ENCODE data around the gene ADI1. TPM values are rescaled to one million over a fixed set of nuclear protein-coding genes. Genes with fewer than 3 reads are reported as not detected.
"Not testable (repeated sequence)": the region's sequence is repeated elsewhere in the genome, so short reads cannot be mapped to it uniquely, and the experiment has no call there.

Gene ADI1
- total RNA-seq, 5 donors from 2014 or later (not counting 1 experiment from before 2014, with no cell fraction given) = 20.9 to 29.0 (median 28.3) TPM

- Histone ChIP-seq H3K4me3 (ENCODE audit: control insufficient read depth in 1 of 2, extremely low read depth in 1 of 2, low read length in 1 of 2) (no peak overlapping the region), H3K36me3 (ENCODE audit: control insufficient read depth in 2 of 2, extremely low read depth in 1 of 2, insufficient read depth in 1 of 2, low read length in 1 of 2) (peaks cover 15 to 48% of the 10 kb centered on the region in 2 donors), H3K27me3 (replicated peaks in 1 of 2; ENCODE audit: control insufficient read depth in 2 of 2, extremely low read depth in 1 of 2, insufficient read depth in 2 of 2, low read length in 1 of 2) (no peaks in the 10 kb centered on the region), H3K9me3 (no peaks in the 10 kb centered on the region), H3K27ac (ENCODE audit: low read length) (no peak overlapping the region), H3K4me1 (ENCODE audit: control insufficient read depth in 1 of 2, extremely low read depth in 1 of 2, insufficient read depth in 2 of 2, low read length in 2 of 2) (peaks cover 6 to 8% of the 10 kb centered on the region in 2 experiments)
- no peak for ATAC-seq (replicated peaks in 1 of 4)
- Mint-ChIP-seq H3K9me3 (no peaks in the 10 kb centered on the region), H3K36me3 (peaks cover 30% of the 10 kb centered on the region), H3K27me3 (no peaks in the 10 kb centered on the region), H3K4me3 (no peak overlapping the region), H3K27ac (no peak overlapping the region), H3K4me1 (peaks cover 10 to 12% (median 10%) of the 10 kb centered on the region in 3 donors)
- ChIA-PET CTCF (no interaction called here), POLR2A (no interaction called here)
- no peak for DNase-seq
- 96% methylated on average over 23 of the region's 25 CpGs for WGBS (ENCODE audit: insufficient coverage)
Observed at GRCh38 chr2:3459185-3460015, 59.9 kb downstream of the ADI1 start.

GRCh38 chr2:3458396-3459184, 60.7 kb downstream of the ADI1 start:
- H3K4me1 Mint-ChIP-seq = peaks cover 10 to 12% (median 10%) of the 10 kb centered on the region in 3 donors
- CTCF ChIA-PET = interaction anchor here in 1 of 2 donors (0.6 kb wide), 1 partner anchor 1492 kb away, joined by 3 read pairs; no protein-coding TSS in a partner anchor
- DNase-seq (no peak), ATAC-seq (replicated peaks in 1 of 4) (no peak)
- no peaks in the 10 kb centered on the region for H3K9me3 ChIP-seq
- no peak overlapping the region for H3K4me3 Mint-ChIP-seq
- POLR2A ChIA-PET = no interaction called here
- 96% methylated on average over 8 of the region's 10 CpGs for WGBS (ENCODE audit: insufficient coverage)
- H3K9me3 Mint-ChIP-seq = no peaks in the 10 kb centered on the region
- H3K4me3 ChIP-seq (ENCODE audit: control insufficient read depth in 1 of 2, extremely low read depth in 1 of 2, low read length in 1 of 2) = no peak overlapping the region
- H3K27me3 ChIP-seq (replicated peaks in 1 of 2; ENCODE audit: control insufficient read depth in 2 of 2, extremely low read depth in 1 of 2, insufficient read depth in 2 of 2, low read length in 1 of 2) = no peaks in the 10 kb centered on the region
- H3K27ac Mint-ChIP-seq = no peak overlapping the region
- H3K36me3 Mint-ChIP-seq = peaks cover 29% of the 10 kb centered on the region
- H3K27ac ChIP-seq (ENCODE audit: low read length) = no peak overlapping the region
- H3K4me1 ChIP-seq (ENCODE audit: control insufficient read depth in 1 of 2, extremely low read depth in 1 of 2, insufficient read depth in 2 of 2, low read length in 2 of 2) = peaks cover 6 to 8% of the 10 kb centered on the region in 2 experiments
- H3K36me3 ChIP-seq (ENCODE audit: control insufficient read depth in 2 of 2, extremely low read depth in 1 of 2, insufficient read depth in 1 of 2, low read length in 1 of 2) = peaks cover 13 to 45% of the 10 kb centered on the region in 2 donors
- H3K27me3 Mint-ChIP-seq = no peaks in the 10 kb centered on the region

GRCh38 chr2:3457524-3458395, 61.6 kb downstream of the ADI1 start:
- CTCF ChIA-PET = interaction anchor here in 1 of 2 donors (0.6 kb wide), 1 partner anchor 1491 kb away, joined by 3 read pairs; no protein-coding TSS in a partner anchor

GRCh38 chr2:3456125-3456524, 63.2 kb downstream of the ADI1 start:
- no peaks in the 10 kb centered on the region for H3K9me3 Mint-ChIP-seq
- POLR2A ChIA-PET = no interaction called here
- CTCF ChIA-PET = no interaction called here
- H3K4me3 Mint-ChIP-seq = no peak overlapping the region
- no peak overlapping the region for H3K27ac Mint-ChIP-seq
- Histone ChIP-seq H3K27me3 (replicated peaks in 1 of 2; ENCODE audit: control insufficient read depth in 2 of 2, extremely low read depth in 1 of 2, insufficient read depth in 2 of 2, low read length in 1 of 2) (no peaks in the 10 kb centered on the region), H3K27ac (ENCODE audit: low read length) (no peak overlapping the region), H3K4me1 (ENCODE audit: control insufficient read depth in 1 of 2, extremely low read depth in 1 of 2, insufficient read depth in 2 of 2, low read length in 2 of 2) (no peaks in the 10 kb centered on the region), H3K9me3 (no peaks in the 10 kb centered on the region), H3K4me3 (ENCODE audit: control insufficient read depth in 1 of 2, extremely low read depth in 1 of 2, low read length in 1 of 2) (no peak overlapping the region), H3K36me3 (ENCODE audit: control insufficient read depth in 2 of 2, extremely low read depth in 1 of 2, insufficient read depth in 1 of 2, low read length in 1 of 2) (peaks cover 14 to 64% of the 10 kb centered on the region in 2 donors)
- no peak for ATAC-seq (replicated peaks in 1 of 4)
- DNase-seq = no peak
- no peaks in the 10 kb centered on the region for H3K27me3 Mint-ChIP-seq
- WGBS (ENCODE audit: insufficient coverage) = 97% methylated on average over 8 of the region's 14 CpGs
- peaks cover 0 to 3% (median 3%) of the 10 kb centered on the region in 3 donors for H3K4me1 Mint-ChIP-seq
- peaks cover 43% of the 10 kb centered on the region for H3K36me3 Mint-ChIP-seq

More at GRCh38 chr2:3457524-3458395, 61.6 kb downstream of the ADI1 start:
- Histone ChIP-seq H3K27me3 (replicated peaks in 1 of 2; ENCODE audit: control insufficient read depth in 2 of 2, extremely low read depth in 1 of 2, insufficient read depth in 2 of 2, low read length in 1 of 2) (no peaks in the 10 kb centered on the region), H3K36me3 (ENCODE audit: control insufficient read depth in 2 of 2, extremely low read depth in 1 of 2, insufficient read depth in 1 of 2, low read length in 1 of 2) (peaks cover 13 to 52% of the 10 kb centered on the region in 2 donors), H3K4me3 (ENCODE audit: control insufficient read depth in 1 of 2, extremely low read depth in 1 of 2, low read length in 1 of 2) (no peak overlapping the region), H3K4me1 (ENCODE audit: control insufficient read depth in 1 of 2, extremely low read depth in 1 of 2, insufficient read depth in 2 of 2, low read length in 2 of 2) (peaks cover 6 to 8% of the 10 kb centered on the region in 2 experiments), H3K9me3 (no peaks in the 10 kb centered on the region), H3K27ac (ENCODE audit: low read length) (no peak overlapping the region)
- Mint-ChIP-seq H3K4me1 (peaks cover 10 to 12% (median 10%) of the 10 kb centered on the region in 3 donors), H3K4me3 (no peak overlapping the region), H3K9me3 (no peaks in the 10 kb centered on the region), H3K36me3 (peaks cover 36% of the 10 kb centered on the region), H3K27me3 (no peaks in the 10 kb centered on the region), H3K27ac (no peak overlapping the region)
- 93% methylated on average over 22 of the region's 30 CpGs for WGBS (ENCODE audit: insufficient coverage)
- POLR2A ChIA-PET = no interaction called here
- DNase-seq = no peak
- ATAC-seq (replicated peaks in 1 of 4) = no peak

GRCh38 chr2:3454802-3455201, 64.5 kb downstream of the ADI1 start:
- Mint-ChIP-seq H3K27me3 (no peaks in the 10 kb centered on the region), H3K27ac (peak overlapping the region in 1 of 2 donors; percentile 16), H3K4me1 (no peaks in the 10 kb centered on the region), H3K9me3 (no peaks in the 10 kb centered on the region), H3K4me3 (no peak overlapping the region), H3K36me3 (peaks cover 50% of the 10 kb centered on the region)
- ATAC-seq (replicated peaks in 1 of 4) (no peak), DNase-seq (no peak)
- WGBS (ENCODE audit: insufficient coverage) = 98% methylated on average over 9 of the region's 22 CpGs
- Histone ChIP-seq H3K27ac (ENCODE audit: low read length) (no peak overlapping the region), H3K9me3 (no peaks in the 10 kb centered on the region), H3K36me3 (ENCODE audit: control insufficient read depth in 2 of 2, extremely low read depth in 1 of 2, insufficient read depth in 1 of 2, low read length in 1 of 2) (peaks cover 23 to 70% of the 10 kb centered on the region in 2 donors), H3K4me1 (ENCODE audit: control insufficient read depth in 1 of 2, extremely low read depth in 1 of 2, insufficient read depth in 2 of 2, low read length in 2 of 2) (no peaks in the 10 kb centered on the region), H3K4me3 (ENCODE audit: control insufficient read depth in 1 of 2, extremely low read depth in 1 of 2, low read length in 1 of 2) (no peak overlapping the region), H3K27me3 (replicated peaks in 1 of 2; ENCODE audit: control insufficient read depth in 2 of 2, extremely low read depth in 1 of 2, insufficient read depth in 2 of 2, low read length in 1 of 2) (no peaks in the 10 kb centered on the region)
- POLR2A ChIA-PET = no interaction called here
- CTCF ChIA-PET = interaction anchor here in 1 of 2 donors (0.6 kb wide), 1 partner anchor 32 kb away, joined by 4 read pairs; no protein-coding TSS in a partner anchor

- CTCF ChIA-PET; POLR2A ChIA-PET; H3K9me3 Mint-ChIP-seq; DNase-seq; H3K27me3 ChIP-seq (replicated peaks in 1 of 2; ENCODE audit: control insufficient read depth in 2 of 2, extremely low read depth in 1 of 2, insufficient read depth in 2 of 2, low read length in 1 of 2); H3K4me3 Mint-ChIP-seq; H3K9me3 ChIP-seq; H3K27me3 Mint-ChIP-seq; H3K4me3 ChIP-seq (ENCODE audit: control insufficient read depth in 1 of 2, extremely low read depth in 1 of 2, low read length in 1 of 2); H3K27ac ChIP-seq (ENCODE audit: low read length); ATAC-seq (replicated peaks in 1 of 4); H3K4me1 Mint-ChIP-seq; H3K4me1 ChIP-seq (ENCODE audit: control insufficient read depth in 1 of 2, extremely low read depth in 1 of 2, insufficient read depth in 2 of 2, low read length in 2 of 2); H3K27ac Mint-ChIP-seq: not testable (repeated sequence)
- WGBS (ENCODE audit: insufficient coverage) = 100% methylated on average over 1 of the region's 6 CpGs
- peaks cover 58% of the 10 kb centered on the region for H3K36me3 Mint-ChIP-seq
- H3K36me3 ChIP-seq (ENCODE audit: control insufficient read depth in 2 of 2, extremely low read depth in 1 of 2, insufficient read depth in 1 of 2, low read length in 1 of 2) = peaks cover 31 to 70% of the 10 kb centered on the region in 2 donors
Observed at GRCh38 chr2:3454005-3454404, 65.3 kb downstream of the ADI1 start.

All from T-cell (primary cell).